ENCODE data around the gene RSKR.
A peak's percentile ranks its signal among the peaks of the same experiment; 100 is the strongest.
"Not testable (repeated sequence)": the region's sequence is repeated elsewhere in the genome, so short reads cannot be mapped to it uniquely, and the experiment has no call there.

Gene RSKR

DNA sequence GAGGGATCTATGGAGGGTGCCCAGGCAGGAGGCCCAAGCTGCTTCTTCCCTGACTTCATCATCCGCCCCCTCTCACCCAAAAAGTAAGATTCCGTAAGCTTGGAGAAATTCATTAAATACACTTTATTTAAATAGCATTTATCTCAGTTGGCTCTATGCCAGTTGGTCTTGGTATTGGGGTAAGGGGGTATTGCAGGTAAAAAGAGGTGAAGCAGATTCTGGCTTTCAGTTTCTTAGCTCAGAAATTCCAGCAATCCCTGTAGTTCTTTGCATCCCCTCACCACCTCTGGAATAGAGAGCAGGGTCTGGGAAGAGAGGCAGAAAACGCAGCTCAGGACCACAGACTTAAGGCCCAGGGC, 36.5 kb downstream of the RSKR start:
- no peak for DNase-seq (ENCODE audit: low read depth)

DNA sequence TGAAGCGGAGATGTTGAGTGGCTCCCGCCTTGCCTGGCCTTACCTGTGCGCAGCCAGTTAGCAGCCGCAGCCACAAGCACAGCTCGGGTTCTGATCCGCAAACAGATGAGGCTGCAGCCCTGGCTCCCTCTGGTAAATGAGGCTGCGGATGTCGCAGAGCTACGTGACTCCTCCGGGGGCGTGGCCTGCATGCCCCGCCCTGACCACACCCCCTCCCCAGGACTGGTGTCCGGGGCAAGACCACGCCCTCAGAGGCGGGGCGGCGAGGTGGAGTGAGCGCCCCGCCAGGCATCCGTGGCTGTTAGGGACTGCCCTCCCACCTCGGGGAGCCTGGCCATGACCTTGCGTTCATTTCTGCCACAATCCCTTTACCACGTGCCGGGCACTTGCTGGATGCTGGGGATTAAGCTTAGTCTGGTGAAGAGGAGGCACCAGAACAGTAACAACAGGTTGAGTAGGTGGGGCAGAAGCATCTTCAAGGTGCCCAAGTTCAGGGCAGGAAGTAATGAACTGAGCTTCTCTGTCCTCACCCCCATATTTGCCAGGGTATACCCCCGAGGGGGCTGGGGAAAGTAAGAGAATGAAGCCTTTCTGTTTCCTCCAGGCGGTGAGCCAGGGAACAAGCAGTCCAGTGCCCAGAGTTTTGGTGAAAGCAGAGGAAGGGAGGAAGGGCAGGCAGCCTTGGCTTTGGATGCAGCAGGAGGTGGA, 37.1 kb downstream of the RSKR start, which contains the start of gene ALDOC:
Gene ALDOC, minus strand, starts transcription at position 138 of the 708 bp plus-strand sequence. CDS start 1,363 bp downstream, outside the sequence.
- DNase-seq (ENCODE audit: low read depth) = peak; percentile 98

DNA sequence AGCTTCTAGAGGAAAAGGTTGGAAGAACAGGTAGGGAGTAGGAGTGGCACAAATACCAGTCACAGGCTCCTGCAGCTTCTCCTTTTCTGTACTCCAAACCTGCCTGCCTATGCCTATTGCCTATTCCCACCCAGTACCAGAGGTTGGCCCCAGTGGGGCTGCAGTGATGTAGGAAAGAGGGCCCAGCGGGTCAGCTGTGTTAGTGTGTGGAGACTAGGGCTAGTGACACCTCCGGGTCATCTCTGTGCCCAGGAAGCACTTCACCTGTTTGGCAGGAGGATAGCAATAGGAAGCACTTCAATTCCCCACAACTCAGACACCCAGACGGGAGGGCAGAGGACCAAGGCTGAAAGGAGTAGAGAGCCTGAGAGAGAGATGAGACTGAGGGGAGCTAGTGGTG, 38.0 kb downstream of the RSKR start:
- DNase-seq (ENCODE audit: low read depth) = not testable (repeated sequence)

DNA sequence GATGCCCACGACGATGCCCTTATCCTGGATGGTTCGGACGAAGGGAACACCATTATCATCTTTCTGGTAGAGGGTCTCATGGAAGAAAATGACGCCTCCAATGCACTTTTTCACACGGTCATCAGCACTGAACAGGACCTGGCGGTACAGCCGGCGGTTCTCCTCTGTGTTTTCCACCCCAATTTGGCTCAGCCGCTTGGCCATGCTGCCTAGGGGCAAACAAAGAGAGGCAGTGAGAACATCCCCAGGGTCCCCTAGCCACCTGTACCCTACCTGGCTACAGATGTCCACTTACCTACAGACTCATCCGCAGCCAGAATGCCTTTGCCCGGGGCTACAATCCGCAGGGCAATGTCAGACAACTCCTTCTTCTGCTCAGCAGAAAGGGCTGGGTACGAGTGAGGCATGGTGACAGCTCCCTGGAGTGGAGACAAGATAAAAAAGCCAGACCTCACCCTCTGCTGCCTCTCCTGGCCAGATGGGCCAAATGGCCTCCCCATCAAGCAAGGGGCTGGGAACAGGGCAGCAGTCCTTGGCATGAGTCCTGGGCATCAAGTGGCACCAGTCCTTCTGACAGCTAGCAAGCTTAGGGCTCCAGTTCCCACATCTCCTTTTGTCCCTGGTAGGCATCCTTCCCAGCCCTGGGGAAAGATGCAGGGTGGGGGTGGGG, 38.7 kb downstream of the RSKR start:
- no peak for DNase-seq (ENCODE audit: low read depth)

DNA sequence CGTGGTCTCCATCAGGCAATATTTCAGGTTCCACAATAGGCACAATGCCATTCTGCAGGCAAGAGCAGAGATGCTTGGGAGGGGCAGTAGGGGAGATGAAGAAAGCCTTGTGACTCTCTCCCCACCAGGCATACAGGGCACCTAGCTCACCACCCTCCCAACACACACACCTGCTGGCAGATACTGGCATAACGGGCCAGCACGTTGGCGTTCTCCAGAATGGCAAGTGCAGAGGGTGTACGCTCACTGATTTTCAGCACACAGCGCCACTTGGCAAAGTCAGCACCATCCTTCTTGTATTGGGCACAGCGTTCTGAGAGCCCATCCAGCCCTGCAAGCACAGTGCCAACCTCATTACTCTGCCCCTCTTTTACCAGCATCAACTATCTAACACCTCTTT, 39.5 kb downstream of the RSKR start:
- no peak for DNase-seq (ENCODE audit: low read depth)

DNA sequence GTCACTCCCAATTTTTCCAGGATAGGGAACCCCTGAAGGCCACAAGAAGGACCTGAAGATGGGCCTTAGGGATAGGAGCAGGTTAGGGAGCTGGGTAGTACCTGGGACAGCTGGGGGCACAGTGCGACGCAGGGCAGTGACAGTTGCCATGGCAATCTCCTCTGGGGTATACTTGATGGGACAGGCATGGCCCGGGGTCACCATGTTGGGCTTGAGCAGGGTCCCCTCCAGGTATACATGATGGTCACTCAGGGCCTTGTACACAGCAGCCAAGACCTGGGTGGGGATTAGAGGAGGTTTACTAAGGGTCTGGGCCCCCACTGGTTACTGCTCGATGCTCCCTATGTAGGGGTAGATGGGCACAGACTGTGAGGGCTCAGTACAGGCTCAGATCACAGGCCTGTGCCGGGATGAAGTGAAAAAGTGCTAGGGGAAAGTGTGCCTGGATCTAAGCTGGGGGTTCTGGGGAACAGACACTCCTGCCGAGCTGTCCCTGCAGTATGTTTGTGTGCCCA, 40.0 kb downstream of the RSKR start:
- DNase-seq (ENCODE audit: low read depth) = no peak

DNA sequence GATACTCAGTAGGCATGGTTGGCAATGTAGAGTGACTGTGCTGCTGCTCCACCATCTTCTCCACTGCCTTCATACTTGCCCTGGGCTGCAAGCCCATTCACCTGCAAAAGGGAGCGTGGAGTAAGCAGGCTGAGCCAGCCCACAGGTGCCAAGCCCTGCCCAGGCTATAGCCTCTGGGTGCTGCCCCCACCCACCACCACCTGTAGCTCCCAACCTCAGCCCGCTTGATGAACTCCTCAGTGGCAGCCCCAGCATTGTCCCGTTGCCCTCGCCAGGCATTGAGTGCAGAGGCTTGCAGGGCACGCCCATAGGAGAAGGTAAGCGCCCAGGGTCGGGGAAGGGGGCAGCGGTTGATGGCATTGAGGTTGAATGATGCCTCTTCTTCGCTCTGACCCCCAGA, 40.5 kb downstream of the RSKR start:
- DNase-seq (ENCODE audit: low read depth) = no peak

DNA sequence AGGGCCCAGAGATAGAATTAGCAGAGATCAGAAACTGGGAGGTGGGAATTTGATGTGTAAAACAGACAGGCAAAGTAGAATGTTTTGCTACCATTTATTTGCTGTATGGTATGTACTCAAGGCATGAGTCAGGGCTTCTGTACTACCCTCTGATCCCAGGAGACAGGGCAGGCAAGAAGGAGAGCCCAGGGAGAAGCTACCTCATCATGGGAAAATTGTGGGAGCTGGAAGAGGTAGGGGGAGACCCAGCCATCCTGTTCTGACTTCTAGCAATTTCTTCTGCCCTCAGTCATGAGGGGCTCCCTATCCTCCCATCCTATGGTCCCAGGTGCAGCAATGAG, 41.0 kb downstream of the RSKR start:
- DNase-seq (ENCODE audit: low read depth) = no peak

DNA sequence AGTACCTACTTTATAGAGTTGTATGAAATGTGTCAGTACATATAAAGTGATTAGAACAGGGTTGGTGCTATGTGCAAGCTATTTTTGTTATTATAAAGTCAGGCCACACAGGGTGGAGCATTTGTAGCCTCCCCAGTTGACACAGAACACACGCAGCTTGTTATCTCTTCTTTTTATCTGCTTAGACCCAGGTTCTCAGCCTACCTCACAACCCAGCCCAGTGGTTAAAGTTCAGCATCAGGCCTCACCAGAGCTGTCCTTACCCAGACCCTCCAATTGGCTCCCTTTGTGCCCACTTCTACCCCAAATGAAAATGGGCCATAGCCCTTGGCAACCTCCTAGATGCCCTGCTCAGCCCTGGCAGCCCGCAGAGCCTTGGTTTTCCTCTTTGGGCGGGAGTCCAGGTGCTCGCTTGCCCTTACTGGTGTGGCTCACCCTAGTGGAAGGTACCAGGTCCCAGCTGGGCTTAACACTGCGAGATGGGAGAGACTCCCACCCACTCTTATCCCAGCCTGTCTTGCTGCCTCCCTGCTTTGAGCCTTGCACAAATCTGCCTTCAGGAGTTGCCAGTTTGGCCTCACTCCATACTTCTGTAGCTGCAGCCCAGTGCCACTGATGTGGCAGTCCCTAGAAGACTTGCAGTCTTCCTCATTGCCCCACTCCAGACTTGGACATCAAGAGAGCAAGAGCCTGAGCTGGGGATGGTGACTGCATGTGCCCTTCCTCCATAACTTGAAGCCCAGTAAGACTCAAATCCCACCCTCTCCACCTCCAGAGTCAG, 41.5 kb downstream of the RSKR start:
- DNase-seq (ENCODE audit: low read depth) = no peak

DNA sequence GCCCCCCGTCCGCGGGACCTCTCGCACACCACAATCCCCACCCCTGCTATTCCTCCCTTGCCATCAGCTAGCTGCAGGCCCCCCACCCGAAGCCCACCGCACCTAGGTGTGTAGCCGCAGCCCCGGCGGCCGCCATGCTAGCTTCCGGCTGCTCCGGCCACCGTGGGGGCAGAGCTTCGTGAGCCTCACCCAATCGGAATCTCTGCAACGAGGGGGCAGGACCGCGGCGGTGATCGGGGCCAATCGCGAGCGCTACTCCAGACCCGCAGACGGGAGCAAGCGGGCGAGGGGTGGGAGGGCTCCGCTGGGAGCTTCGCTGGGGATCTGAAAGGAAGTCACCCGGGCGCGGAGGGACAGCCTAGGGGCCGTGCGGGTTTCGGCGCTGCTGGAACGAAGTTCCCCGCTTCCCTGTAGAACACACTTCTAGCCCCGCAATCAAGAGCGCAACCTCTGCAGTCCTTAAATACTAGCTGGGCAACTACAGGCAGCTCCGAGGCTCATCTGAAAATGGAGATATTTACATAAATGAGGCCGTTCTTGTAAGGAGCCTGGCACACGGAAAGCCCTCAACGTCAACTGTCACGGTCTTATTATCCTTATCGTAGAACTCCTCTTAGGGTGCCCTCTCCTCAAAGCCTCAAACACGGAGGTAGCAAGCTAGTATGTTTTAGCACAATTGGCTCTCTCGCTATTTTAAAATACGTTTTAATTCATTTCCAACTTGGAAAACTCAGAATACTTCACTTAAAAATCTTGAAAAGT, 42.4 kb downstream of the RSKR start, which contains the start of gene PIGS:
Gene PIGS, minus strand, starts transcription at position 164 of the 762 bp plus-strand sequence. Its CDS starts 28 bp downstream, at position 136.
- DNase-seq (ENCODE audit: low read depth) = peak; percentile 88

DNA sequence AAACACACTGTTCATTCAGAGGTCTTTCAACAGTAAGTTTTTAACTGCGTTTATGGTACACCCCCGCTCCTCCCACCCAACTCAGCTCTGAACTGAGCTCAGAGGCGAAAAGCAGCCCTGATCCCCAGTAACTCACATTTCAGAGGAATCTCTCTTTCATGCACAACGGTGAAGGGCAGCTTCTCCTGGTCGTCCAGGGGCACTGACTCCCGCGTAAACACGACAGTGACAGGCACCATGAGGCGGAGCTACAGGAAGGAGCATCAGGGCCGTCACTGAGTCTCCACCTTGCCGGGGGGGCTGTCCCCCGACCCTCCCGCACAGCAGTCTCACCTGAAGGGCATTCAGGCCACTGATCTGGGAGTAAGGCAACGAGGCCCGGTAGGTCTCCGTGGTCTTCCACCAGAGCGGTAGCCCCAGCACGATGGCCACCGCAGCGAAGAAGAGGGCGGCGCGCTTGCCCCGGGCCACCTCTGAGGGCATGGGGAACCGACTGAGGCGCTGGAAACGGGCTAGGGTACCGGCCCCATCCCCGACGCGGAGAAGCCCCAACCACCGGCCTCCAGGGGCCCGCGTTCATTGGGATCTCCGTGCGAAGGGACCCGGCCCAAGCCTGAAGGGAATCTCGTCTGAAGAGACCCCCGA, 43.1 kb downstream of the RSKR start:
- DNase-seq (ENCODE audit: low read depth) = peak; percentile 23

DNA sequence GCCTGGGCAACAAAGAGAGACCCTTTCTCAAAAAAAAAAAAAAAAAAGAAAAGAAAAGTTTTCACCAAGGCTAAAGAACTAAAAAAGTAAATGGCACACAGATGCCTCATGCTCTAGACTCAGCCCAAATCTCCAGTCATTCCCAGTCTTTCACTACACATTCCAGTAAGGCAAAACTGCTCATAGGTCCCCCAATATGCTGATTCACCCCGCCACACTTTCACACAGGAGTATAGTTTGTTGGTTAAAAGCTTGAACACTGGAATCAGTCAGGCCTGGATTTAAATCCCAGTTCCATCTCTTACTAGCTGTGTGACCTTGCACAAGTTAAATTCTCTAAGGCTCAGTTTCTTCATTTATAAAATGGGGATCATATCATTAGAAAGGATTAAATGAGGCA, 44.5 kb downstream of the RSKR start:
- DNase-seq (ENCODE audit: low read depth) = no peak

DNA sequence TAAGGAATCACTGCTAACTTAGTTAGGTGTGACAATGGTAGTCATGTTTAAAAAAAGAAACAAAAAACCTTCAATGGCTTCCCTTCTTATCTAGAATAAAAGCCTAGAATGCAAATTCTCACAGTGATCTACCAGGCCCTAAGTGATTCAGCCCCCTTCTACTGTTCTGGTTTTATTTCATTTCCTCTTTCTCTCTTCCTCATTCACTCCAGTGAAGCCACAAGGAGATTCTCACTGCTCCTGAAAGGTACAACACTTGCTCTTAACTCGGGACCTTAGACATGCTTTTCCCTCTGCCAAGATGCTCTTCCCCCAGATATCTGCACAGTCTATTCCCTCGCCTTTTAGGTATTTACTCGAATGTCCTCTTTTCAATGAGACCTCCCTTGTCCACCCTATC, 46.4 kb downstream of the RSKR start:
- no peak for DNase-seq (ENCODE audit: low read depth)

DNA sequence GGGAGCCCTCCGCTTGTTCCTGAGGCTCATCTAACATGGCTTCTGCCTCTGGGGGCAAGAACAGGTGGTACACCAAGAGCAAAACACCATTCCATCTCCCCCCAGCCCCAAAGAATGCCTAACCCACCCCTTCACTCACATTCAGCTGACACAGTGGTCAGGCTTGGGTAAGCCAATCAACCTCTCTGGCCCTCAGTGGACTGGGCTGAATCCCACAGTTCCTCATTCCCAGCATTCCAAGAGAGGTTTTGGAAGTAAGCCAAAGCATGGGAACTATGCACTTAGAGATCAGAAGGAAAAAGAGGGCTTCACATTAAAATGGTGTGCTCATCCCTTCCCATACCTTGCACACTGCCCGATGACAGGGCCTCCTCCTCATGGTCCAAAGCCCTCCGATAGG, 50.5 kb downstream of the RSKR start:
- DNase-seq (ENCODE audit: low read depth) = no peak
